ENCODE results near the gene PHKA1. TPM values are rescaled to one million over a fixed set of nuclear protein-coding genes. Genes with fewer than 3 reads are reported as not detected.

PHKA1 gene
- total RNA-seq, 1 donor from 2014 or later, result 10.9 TPM

DNA sequence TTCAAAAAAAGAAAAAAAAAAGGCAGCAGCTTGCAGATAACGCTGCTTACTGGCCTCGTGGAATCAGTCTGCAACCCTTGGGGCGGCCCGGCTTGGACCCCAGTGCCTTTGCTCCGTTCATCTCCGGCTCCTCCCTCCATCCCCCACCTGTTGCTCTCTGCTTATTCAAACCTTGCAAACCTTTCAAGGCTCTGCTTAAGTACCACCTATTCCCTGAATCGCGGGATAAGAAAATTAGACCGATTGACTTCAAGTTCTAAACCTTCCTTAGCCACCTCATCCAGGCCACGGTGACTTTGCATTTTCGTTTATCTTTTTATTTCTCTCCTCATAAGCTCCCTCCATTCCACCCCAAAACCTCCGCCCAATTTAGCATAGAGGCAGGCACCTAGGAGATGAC is 1.4 kb upstream of the PHKA1 start:
- Mint-ChIP-seq H3K36me3 (no peaks in the 10 kb centered on the region), H3K4me3 (peak overlapping the region; percentile 69), H3K4me1 (ENCODE audit: unreplicated experiment) (no peaks in the 10 kb centered on the region), H3K9me3 (no peaks in the 10 kb centered on the region), H3K27ac (no peak overlapping the region), H3K27me3 (no peaks in the 10 kb centered on the region)
- TF ChIP-seq, protein P1, sequence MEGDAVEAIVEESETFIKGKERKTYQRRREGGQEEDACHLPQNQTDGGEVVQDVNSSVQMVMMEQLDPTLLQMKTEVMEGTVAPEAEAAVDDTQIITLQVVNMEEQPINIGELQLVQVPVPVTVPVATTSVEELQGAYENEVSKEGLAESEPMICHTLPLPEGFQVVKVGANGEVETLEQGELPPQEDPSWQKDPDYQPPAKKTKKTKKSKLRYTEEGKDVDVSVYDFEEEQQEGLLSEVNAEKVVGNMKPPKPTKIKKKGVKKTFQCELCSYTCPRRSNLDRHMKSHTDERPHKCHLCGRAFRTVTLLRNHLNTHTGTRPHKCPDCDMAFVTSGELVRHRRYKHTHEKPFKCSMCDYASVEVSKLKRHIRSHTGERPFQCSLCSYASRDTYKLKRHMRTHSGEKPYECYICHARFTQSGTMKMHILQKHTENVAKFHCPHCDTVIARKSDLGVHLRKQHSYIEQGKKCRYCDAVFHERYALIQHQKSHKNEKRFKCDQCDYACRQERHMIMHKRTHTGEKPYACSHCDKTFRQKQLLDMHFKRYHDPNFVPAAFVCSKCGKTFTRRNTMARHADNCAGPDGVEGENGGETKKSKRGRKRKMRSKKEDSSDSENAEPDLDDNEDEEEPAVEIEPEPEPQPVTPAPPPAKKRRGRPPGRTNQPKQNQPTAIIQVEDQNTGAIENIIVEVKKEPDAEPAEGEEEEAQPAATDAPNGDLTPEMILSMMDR (conservative IDR thresholded peaks at IDR 0.05), result no peak
- no peak for DNase-seq (ENCODE audit: extremely low spot score, unreplicated experiment)

DNA sequence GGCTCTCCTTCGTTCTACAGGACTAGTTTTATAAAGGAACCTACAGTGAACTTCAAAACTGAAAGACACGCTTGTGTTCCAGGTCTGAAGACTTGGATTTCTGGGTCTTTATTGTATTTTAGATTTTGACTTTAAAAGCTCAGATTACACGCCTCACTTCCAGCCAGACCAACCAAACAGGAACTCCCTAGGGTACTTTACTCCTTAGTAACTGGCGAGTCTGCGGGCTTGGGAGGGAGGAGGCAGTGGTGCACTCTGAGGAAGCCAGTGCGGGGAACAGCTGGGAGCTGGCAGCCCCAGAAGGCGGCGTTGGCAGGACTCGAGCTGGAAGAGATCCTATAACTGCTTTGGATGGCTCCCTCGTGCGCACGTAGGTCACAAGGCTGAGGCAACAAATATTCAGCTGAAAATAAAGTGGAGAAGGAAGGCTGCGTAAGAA is 391 bp upstream of the PHKA1 start:
- Mint-ChIP-seq H3K4me3 (peak overlapping the region; percentile 87), H3K4me1 (ENCODE audit: unreplicated experiment) (no peaks in the 10 kb centered on the region), H3K9me3 (no peaks in the 10 kb centered on the region), H3K36me3 (no peaks in the 10 kb centered on the region), H3K27me3 (no peaks in the 10 kb centered on the region), H3K27ac (peak overlapping the region; percentile 86)
- DNase-seq (ENCODE audit: extremely low spot score, unreplicated experiment), result no peak
- TF ChIP-seq, protein P1 (conservative IDR thresholded peaks at IDR 0.05), result no peak

DNA sequence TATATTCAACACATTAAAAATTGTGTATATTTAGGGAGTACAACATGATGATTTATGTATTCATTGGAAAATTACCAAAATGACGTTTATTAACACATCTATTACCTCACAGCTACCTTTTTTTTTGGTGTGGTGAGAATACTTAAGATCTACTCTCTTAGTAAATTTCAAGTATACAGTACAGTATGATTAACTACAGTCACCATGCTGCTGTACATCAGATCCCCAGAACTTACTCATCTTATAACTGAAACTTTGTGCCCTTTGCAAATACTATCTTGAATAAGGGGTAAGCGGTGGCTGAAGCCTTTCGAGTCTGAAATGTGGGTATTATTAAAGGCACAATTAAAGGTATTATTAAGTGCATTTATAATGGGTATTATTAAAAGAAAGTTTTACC is 976 bp downstream of the PHKA1 start:
- Mint-ChIP-seq H3K27ac (peak overlapping the region; percentile 55), H3K4me3 (peak overlapping the region; percentile 87), H3K36me3 (no peaks in the 10 kb centered on the region), H3K9me3 (no peaks in the 10 kb centered on the region), H3K4me1 (ENCODE audit: unreplicated experiment) (no peaks in the 10 kb centered on the region), H3K27me3 (no peaks in the 10 kb centered on the region)
- DNase-seq (ENCODE audit: extremely low spot score, unreplicated experiment), result no peak
- TF ChIP-seq, protein P1 (conservative IDR thresholded peaks at IDR 0.05), result no peak

DNA sequence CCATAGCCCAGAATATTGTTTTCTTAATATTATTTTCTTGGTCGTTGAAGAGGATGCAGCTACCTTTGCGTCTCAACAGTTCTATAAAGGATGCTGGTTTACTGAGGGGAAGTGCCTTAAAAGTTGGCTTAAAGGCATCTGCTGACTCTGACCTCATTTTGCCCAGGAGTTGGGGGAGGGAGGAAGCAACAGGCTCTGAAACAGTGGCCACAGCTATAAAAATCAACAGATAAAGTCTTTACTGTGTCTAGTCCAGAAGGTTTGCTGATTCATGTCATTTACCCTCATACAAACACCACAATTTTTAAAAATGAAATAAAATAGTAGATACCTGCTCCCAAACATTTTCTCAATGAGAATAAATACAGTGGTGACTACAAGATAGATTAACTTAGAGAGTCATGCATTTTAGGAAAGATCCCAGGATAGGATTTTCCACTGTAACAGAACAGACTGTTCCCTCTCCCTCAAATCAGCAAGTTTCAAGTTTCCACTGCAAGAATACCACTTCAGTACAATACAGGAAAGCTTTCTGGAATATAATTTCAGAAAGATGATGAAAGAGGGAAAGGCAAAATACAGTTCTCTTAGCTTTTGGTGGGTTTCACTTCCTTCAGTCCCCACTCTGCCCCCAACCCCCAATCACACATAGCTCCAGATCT is 1.9 kb downstream of the PHKA1 start:
- peak overlapping the region; percentile 55 for H3K27ac Mint-ChIP-seq
- no peak for DNase-seq (ENCODE audit: extremely low spot score, unreplicated experiment)
- H3K4me3 Mint-ChIP-seq, result peak overlapping the region; percentile 87
- H3K36me3 Mint-ChIP-seq, result no peaks in the 10 kb centered on the region
- H3K4me1 Mint-ChIP-seq (ENCODE audit: unreplicated experiment), result no peaks in the 10 kb centered on the region
- TF ChIP-seq, protein P1 (conservative IDR thresholded peaks at IDR 0.05), result no peak
- no peaks in the 10 kb centered on the region for H3K27me3 Mint-ChIP-seq
- H3K9me3 Mint-ChIP-seq, result no peaks in the 10 kb centered on the region

DNA sequence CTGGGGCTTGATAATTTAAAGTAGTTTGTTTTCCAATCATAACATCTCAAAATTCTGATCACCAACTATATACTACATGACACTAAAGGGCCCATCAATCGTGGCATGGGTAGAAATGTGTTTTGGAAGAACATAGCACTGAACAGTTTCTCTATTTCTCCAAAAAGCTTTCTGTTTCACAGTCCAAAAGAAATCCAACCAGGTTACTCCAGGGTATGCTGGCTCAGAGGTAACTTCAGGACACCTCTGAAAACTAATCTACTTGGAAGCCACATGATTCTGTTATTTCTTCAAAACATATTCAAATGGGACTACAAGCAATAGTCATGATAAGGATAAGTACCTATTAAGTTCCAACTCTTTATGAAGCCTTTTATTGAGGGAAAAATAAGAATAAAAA is 8.3 kb downstream of the PHKA1 start:
- no peak overlapping the region for H3K4me3 Mint-ChIP-seq
- no peak for DNase-seq (ENCODE audit: extremely low spot score, unreplicated experiment)
- H3K9me3 Mint-ChIP-seq, result no peaks in the 10 kb centered on the region
- H3K27ac Mint-ChIP-seq, result no peak overlapping the region
- no peaks in the 10 kb centered on the region for H3K27me3 Mint-ChIP-seq
- TF ChIP-seq, protein P1 (conservative IDR thresholded peaks at IDR 0.05), result no peak
- no peaks in the 10 kb centered on the region for H3K4me1 Mint-ChIP-seq (ENCODE audit: unreplicated experiment)
- H3K36me3 Mint-ChIP-seq, result no peaks in the 10 kb centered on the region
